ENCODE results near the gene PARN.

GRCh38 chr16:14523632-14524031 is 106.4 kb downstream of the PARN start:
- no peak for TF ChIP-seq CTCF (IDR thresholded peaks at IDR 0.05)
- TF ChIP-seq POLR2A (IDR thresholded peaks at IDR 0.05): no peak

All from right lobe of liver (tissue), 4 donors.